Rectal smooth muscle tissue (tissue), 1 donor: ENCODE data around the gene FCRL5.
A peak's percentile ranks its signal among the peaks of the same experiment; 100 is the strongest.

Experiments
- H3K27ac ChIP-seq: one replicate; pipeline ENCODE4 v1.7.0; 2013; ENCODE audit warnings: low read depth, low read length, inconsistent platforms
- H3K27me3 ChIP-seq: one replicate; pipeline ENCODE4 v1.7.0; 2013; ENCODE audit warnings: low read length; ENCODE audit not compliant: control insufficient read depth, insufficient read depth
- H3K36me3 ChIP-seq: one replicate; pipeline ENCODE4 v1.7.0; 2013; ENCODE audit warnings: low read length; ENCODE audit not compliant: control insufficient read depth, insufficient read depth
- H3K4me1 ChIP-seq: one replicate; pipeline ENCODE4 v1.7.0; 2013; ENCODE audit warnings: low read length; ENCODE audit not compliant: control insufficient read depth, insufficient read depth
- H3K4me3 ChIP-seq: one replicate; pipeline ENCODE4 v1.7.0; 2013; ENCODE audit warnings: low read length
- H3K9ac ChIP-seq: one replicate; pipeline ENCODE4 v1.7.0; 2013; ENCODE audit warnings: low read length

The FCRL5 gene

GRCh38 chr1:157519451-157519850 is 32.9 kb downstream of the FCRL5 start:
- H3K27ac ChIP-seq = no peak overlapping the region
- H3K4me3 ChIP-seq = no peak overlapping the region
- H3K36me3 ChIP-seq = no peaks in the 10 kb centered on the region
- no peaks in the 10 kb centered on the region for H3K27me3 ChIP-seq
- H3K9ac ChIP-seq = no peak overlapping the region
- no peaks in the 10 kb centered on the region for H3K4me1 ChIP-seq

- Histone ChIP-seq H3K27ac (no peak overlapping the region), H3K4me3 (no peak overlapping the region), H3K9ac (no peak overlapping the region), H3K27me3 (no peaks in the 10 kb centered on the region), H3K36me3 (no peaks in the 10 kb centered on the region), H3K4me1 (no peaks in the 10 kb centered on the region)
Observed at GRCh38 chr1:157517016-157517415, 35.3 kb downstream of the FCRL5 start.

- Histone ChIP-seq H3K36me3 (no peaks in the 10 kb centered on the region), H3K4me3 (no peak overlapping the region), H3K4me1 (no peaks in the 10 kb centered on the region), H3K27me3 (no peaks in the 10 kb centered on the region), H3K9ac (no peak overlapping the region), H3K27ac (no peak overlapping the region)
Observed at GRCh38 chr1:157515709-157516108, 36.6 kb downstream of the FCRL5 start.

- H3K4me1 ChIP-seq = no peaks in the 10 kb centered on the region
- no peak overlapping the region for H3K4me3 ChIP-seq
- no peaks in the 10 kb centered on the region for H3K27me3 ChIP-seq
- H3K36me3 ChIP-seq = no peaks in the 10 kb centered on the region
- H3K9ac ChIP-seq = no peak overlapping the region
- no peak overlapping the region for H3K27ac ChIP-seq
Observed at GRCh38 chr1:157515141-157515540, 37.2 kb downstream of the FCRL5 start.

GRCh38 chr1:157512036-157512969 is 40.0 kb downstream of the FCRL5 start:
- H3K36me3 ChIP-seq = no peaks in the 10 kb centered on the region
- no peak overlapping the region for H3K4me3 ChIP-seq
- H3K4me1 ChIP-seq = no peaks in the 10 kb centered on the region
- no peak overlapping the region for H3K27ac ChIP-seq
- H3K27me3 ChIP-seq = no peaks in the 10 kb centered on the region
- no peak overlapping the region for H3K9ac ChIP-seq

DNA sequence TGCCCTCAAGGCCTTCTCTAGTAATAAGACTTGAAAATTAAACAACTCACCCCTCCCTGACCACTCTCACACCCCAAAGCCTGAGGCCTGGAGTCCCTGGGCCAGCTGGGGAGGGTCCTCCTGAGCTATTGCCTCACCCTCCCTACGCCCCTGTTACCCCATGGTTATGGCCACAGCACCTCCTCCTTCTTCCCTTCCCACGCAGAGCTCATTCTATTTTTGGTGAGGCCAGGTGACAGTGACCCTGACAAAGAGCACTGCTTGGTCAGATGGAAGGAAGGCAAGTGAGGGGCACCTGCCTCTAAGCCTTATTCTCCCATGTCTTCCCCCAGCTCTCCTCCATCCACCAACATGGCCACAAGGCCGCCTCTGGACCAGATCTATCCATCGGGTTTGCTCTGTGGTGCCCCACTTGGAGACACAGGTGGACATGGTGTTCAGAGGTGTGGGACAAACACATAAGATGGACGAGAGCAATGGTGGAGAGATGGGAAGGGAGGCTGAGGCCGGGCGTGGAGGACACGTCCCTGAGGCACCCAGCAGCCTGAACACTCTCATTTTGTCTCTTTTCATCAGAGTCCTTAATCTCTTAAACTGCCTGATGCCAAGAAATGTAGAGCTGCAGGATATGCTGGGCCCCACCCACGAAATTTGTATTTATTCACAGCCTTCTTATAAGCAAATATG is 42.6 kb downstream of the FCRL5 start:
- H3K4me3 ChIP-seq = no peak overlapping the region
- no peak overlapping the region for H3K9ac ChIP-seq
- H3K4me1 ChIP-seq = no peaks in the 10 kb centered on the region
- H3K36me3 ChIP-seq = no peaks in the 10 kb centered on the region
- no peaks in the 10 kb centered on the region for H3K27me3 ChIP-seq
- no peak overlapping the region for H3K27ac ChIP-seq

DNA sequence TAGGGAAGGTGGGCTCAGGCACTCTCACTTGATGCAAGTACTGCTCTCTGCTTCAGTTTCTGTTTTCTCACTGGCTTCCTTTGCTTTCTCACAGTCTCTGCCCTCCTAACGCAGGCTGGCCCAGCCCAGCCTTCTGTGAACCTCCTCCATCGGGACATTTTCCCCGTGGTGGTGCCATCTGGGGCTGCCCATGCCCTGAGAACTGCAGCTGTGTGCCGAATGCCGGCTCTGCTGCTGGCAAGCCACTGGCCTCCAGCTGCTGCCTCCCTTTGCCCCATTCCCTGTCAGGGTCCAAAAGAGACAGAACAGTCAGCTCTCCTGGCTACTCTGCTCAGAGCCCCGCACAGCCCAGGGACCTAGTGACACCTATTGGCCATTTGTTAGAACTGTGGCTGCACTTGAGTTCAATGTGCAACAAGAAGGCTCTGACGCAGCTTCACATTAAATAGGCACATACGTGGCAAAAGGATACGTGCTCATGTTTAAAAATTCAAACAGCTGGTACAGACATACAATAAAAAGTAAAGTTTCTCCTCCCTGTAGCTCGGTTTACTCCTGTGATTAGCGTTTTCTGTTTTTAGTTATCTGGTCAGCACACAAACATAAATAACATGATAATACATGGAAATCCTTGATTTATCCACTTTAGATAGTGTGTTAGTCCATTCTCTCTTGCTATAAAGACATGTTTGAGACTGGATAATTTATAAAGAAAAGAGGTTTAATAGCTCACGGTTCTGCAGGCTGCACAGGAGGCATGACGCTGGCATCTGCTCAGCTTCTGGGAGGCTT is 46.6 kb downstream of the FCRL5 start:
- H3K9ac ChIP-seq = no peak overlapping the region
- H3K4me1 ChIP-seq = no peaks in the 10 kb centered on the region
- peak overlapping the region; percentile 28 for H3K4me3 ChIP-seq

DNA sequence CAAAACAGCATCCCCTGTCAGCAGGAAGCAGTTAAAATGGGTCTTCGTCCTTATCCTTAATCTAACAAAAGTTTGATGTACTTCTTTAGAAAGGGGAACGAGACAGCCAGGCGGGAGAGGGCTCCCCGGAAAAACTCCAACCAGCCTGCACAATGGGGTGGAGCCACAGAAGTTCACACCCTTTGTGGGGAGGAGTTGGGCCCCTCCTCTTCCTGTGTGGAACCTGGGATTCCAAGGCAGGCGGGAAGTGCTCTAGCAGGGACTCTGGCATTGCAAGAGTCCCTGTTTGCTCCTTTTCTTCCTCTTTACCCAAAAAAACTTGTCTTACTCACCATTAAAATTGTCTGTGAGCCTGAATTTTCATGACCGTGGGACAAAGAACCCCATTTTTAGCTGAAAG is 47.7 kb downstream of the FCRL5 start:
- Histone ChIP-seq H3K4me1 (no peaks in the 10 kb centered on the region), H3K4me3 (no peak overlapping the region), H3K27me3 (no peaks in the 10 kb centered on the region), H3K27ac (no peak overlapping the region), H3K9ac (no peak overlapping the region), H3K36me3 (no peaks in the 10 kb centered on the region)

More for the DNA sequence above, 46.6 kb downstream of the FCRL5 start:
- Histone ChIP-seq H3K27me3 (no peaks in the 10 kb centered on the region), H3K27ac (no peak overlapping the region), H3K36me3 (no peaks in the 10 kb centered on the region)

- no peaks in the 10 kb centered on the region for H3K4me1 ChIP-seq
- no peaks in the 10 kb centered on the region for H3K27me3 ChIP-seq
- no peak overlapping the region for H3K27ac ChIP-seq
- no peak overlapping the region for H3K4me3 ChIP-seq
- H3K36me3 ChIP-seq = no peaks in the 10 kb centered on the region
- no peak overlapping the region for H3K9ac ChIP-seq
Observed at GRCh38 chr1:157499521-157499920, 52.8 kb downstream of the FCRL5 start.

DNA sequence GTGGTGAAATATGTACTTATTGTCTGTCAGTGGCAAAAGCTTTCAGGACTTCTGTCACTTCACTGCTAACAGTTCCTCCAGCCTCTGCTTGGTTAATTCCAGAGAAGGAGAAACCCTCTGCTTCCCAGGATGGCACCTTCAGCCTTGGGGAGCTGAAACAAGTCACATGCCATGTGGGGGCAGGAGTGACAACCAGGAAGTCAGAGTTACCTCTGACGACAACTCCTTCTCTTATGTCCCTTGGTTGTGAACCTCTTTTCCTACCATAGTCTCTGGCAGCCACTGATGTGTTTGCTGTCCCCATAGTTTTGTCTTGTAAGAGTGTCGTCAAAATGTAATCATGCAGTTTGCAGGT is 53.6 kb downstream of the FCRL5 start:
- Histone ChIP-seq H3K4me1 (no peaks in the 10 kb centered on the region), H3K9ac (no peak overlapping the region), H3K36me3 (no peaks in the 10 kb centered on the region), H3K27me3 (no peaks in the 10 kb centered on the region), H3K4me3 (no peak overlapping the region), H3K27ac (no peak overlapping the region)

GRCh38 chr1:157497987-157498735 is 54.2 kb downstream of the FCRL5 start:
- Histone ChIP-seq H3K36me3 (no peaks in the 10 kb centered on the region), H3K27ac (no peak overlapping the region), H3K4me1 (no peaks in the 10 kb centered on the region), H3K9ac (no peak overlapping the region), H3K27me3 (no peaks in the 10 kb centered on the region), H3K4me3 (no peak overlapping the region)

- Histone ChIP-seq H3K9ac (no peak overlapping the region), H3K4me1 (no peaks in the 10 kb centered on the region), H3K4me3 (no peak overlapping the region), H3K27me3 (no peaks in the 10 kb centered on the region), H3K27ac (no peak overlapping the region), H3K36me3 (no peaks in the 10 kb centered on the region)
Observed at GRCh38 chr1:157497284-157497683, 55.0 kb downstream of the FCRL5 start.
